HTR-8/SVneo (cell line): ENCODE data around the gene AGFG1.
A peak's percentile ranks its signal among the peaks of the same experiment; 100 is the strongest.

Experiments
- DNase-seq: peaks from one replicate; pipeline ENCODE4 v3.0.0; 2011; ENCODE audit warnings: low spot score, mixed read lengths; ENCODE audit not compliant: insufficient read length
- FAIRE-seq: peaks from 2 replicates; lab custom pipeline; 2011; peaks lifted over from hg19 to GRCh38; lab: Jason Lieb, UNC

Gene AGFG1, protein sequence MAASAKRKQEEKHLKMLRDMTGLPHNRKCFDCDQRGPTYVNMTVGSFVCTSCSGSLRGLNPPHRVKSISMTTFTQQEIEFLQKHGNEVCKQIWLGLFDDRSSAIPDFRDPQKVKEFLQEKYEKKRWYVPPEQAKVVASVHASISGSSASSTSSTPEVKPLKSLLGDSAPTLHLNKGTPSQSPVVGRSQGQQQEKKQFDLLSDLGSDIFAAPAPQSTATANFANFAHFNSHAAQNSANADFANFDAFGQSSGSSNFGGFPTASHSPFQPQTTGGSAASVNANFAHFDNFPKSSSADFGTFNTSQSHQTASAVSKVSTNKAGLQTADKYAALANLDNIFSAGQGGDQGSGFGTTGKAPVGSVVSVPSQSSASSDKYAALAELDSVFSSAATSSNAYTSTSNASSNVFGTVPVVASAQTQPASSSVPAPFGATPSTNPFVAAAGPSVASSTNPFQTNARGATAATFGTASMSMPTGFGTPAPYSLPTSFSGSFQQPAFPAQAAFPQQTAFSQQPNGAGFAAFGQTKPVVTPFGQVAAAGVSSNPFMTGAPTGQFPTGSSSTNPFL

DNA sequence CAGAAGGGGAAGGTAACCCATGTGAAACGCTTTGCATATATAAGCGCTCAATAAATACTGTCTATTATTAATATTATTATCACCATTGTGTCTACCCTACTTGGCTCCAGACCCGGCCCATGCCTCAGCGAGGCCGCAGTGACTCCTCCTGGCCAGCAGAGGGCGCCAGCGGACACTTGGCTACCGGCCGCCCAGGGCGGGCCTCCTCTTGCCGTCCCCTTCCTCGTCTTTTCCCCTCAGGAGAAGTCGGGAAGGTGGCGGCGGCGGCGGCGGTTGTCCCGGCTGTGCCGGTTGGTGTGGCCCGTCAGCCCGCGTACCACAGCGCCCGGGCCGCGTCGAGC, at the start of gene AGFG1:
Gene AGFG1, plus strand, starts transcription at position 233 of the 341 bp plus-strand sequence. CDS start 266 bp downstream, outside the sequence.
- FAIRE-seq (no peak), DNase-seq (peak; percentile 90)

DNA sequence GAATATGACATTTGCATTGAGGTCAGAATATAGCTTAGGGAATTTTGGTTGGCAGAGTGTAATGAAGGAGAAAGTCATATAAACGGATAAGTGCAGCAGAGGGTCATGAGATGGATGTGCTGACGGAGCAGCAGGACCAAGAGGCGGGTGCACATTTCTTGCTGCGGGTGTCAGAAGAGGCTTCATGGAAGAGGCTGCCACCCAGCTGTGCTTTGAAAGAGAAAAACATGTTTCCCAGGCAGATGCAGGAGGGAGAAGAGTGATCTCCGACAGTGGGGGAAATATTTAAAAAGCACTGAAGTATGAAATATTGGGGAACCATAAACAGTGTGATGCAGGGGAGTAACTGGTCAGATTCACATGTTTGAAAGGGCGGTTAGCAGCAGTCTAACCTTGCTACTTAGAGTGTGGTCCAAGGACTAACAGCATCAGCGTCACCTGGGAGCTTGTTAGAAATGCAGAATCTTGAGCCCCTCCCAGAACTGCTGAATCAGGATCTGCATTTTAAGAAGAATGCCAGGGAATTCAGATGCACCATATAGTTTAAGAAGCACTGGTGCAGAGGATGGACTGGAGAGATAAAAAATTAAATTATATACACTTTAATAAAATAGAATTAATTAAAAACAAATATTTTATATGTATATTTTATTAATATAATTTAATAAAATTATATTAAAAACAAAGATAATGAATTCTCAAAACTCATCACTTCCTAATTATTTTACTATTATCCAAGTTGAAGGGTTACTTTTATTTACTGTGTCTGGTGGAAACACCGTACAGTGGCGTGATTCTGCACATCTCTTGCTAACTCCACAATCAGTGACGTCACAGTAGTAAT, 48.1 kb upstream of the AGFG1 start:
- FAIRE-seq, result no peak
- DNase-seq, result no peak

DNA sequence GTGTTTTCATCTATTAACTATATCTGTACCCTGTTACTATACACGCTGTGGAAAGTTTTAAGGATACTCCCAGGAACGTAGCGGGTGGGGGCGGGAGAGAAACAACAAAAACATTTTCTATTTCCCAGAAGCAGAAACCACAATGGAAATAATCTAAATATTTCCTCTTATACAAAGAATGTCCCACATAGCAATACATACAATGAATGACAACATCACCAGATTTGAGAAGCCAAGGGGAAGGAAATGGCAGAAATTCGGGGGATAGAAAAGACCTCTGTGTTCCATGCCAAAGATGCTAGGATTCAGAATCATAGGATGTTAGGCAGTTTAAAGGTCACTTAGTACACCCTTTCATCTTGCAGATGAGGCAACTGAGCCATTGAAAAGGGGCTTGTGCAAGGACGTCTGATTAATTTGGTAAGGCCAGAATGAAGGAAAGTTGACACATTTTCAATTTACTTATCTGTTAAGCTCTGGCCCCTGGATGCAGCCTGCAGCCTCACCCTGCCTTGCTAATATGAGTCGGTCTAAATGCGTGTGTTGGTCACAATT, 43.1 kb upstream of the AGFG1 start:
- DNase-seq, result no peak
- FAIRE-seq, result no peak

DNA sequence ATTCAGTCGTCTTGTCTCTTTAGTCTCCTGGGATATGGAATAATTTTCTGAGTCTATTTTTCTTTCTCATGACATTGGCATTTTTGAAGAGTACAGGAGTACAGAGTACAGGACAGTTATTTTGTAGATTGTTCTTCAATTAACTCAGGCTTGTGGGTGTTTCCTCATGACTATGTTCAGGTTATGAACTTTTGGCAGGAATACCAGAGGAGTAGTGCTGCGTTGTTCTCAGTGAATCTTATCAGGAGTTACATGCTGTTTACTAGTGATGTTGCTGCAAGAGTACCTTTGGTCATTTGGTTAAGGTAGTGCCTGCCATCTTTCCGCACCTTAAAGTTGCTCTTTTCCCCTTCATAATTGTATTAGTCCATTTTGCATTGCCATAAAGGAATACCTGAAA, 41.3 kb upstream of the AGFG1 start:
- FAIRE-seq (no peak), DNase-seq (no peak)

DNA sequence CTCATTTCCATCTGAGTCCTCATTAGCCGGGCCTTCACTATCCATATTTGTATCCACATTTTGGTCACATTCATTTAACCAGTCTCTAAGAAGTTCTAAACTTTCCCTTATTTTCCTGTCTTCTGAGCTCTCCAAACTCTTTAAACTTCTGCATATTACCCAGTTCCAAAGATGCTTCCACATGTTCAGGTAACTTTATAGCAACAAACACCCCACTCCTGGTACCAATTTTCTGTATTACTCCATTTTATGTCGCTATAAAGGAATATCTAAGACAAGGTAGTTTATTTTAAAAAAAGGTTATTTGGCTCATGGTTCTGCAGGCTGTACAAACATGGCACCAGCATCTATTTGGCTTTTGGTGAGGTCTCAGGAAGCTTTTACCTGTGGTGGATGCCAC, 38.8 kb upstream of the AGFG1 start:
- FAIRE-seq (no peak), DNase-seq (no peak)

DNA sequence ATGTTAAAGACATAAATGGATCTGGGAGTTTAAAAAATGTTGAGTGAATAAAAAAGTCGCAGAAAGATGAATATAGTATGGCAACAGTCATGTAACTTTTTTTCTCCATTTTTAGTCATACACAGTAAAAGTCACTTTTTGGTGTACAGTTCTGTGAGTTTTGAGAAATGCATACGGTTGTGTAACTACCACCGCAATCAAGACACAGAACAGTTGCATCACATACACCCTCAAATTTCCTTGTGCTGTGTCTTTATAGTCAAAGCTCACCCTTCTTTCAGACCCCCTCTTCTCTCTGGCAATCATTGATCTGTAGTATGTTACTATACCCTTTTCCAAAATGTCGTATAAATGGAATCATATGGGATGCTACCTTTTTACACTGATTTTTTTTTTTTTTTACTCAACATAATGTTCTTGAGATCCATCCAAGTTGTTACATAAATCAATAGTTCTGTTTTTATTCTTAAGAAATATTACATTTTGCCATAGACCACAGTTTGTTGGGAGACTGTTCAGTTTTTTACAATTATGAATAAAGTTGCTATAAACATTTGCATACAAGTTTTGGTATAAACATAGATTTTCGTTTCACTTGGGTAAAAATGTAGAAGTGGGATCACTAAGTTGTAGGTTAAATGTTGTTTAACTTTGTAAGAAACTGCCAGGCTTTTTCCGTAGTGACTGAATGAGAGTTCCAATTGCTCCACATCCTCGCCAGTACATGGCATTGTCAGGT, 35.4 kb upstream of the AGFG1 start:
- FAIRE-seq (no peak), DNase-seq (no peak)

DNA sequence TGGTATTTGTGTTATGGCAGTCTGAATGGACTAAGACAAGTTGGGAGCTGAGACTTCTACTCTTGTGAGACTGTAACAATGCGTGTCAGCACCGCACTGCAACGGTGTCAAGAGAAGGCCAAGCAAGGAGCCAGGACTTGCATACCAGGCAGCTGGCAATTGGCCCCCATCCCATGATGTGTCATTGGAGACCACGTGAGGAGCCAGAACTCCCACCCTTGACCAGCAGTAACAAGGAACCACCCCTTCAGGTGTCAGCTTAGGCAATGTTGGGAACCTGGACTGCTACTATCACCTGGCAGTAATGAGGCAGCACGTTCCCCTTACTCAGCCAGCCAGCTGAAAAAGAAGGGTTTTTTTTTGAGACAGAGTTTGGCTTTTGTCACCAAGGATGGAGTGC, 32.7 kb upstream of the AGFG1 start:
- FAIRE-seq, result no peak

DNA sequence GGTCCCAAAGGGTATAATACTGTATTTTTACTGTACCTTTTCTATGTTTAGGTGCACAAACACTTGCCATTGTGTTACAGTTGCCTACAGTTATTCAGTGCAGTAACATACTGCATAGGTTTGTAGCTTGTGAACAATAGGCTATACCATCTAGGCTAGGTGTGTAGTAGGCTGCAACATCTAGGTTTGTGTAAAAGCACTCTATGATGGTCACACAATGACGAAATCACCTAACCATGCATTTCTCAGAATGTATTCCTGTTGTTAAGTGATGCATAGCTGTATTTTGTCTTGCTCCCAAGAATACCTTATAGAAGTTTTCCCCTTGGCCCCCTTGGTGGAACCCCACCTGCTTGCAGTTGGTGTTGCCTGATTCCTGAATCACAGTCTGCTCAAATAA, 29.3 kb upstream of the AGFG1 start:
- DNase-seq, result no peak
- no peak for FAIRE-seq

More for the DNA sequence above, 32.7 kb upstream of the AGFG1 start:
- DNase-seq, result no peak

DNA sequence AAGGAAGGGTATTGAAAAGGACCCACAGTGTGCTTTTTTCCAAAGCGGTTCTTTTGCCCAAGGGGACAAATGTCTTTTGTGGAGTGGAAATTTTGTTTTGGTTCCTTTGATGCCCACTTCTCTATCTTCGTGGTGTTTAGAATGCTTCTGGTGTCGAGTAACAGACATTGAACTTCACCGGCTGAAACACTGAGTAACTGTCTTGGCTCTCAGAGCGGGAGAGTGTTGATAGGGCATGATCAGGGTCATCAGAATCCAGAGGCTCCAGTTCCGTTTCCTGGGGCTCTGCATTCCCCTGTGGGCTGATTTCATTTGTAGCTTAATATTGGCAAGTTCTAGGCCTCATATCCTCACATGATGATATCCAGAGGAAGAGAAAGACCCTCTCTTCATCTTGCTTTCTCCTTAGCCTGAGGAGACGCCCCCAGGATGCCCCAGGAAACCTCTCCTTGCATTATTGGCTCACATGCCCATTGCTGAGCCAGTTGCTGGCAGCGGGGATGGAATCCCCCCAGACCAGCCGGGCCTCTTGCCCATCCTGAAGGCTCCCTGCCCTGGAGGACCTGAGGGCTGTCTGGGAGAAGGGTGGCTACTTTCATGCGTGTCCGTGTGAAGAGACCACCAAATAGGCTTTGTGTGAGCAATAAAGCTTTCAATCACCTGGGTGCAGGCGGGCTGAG, 27.9 kb upstream of the AGFG1 start:
- FAIRE-seq (no peak), DNase-seq (no peak)

DNA sequence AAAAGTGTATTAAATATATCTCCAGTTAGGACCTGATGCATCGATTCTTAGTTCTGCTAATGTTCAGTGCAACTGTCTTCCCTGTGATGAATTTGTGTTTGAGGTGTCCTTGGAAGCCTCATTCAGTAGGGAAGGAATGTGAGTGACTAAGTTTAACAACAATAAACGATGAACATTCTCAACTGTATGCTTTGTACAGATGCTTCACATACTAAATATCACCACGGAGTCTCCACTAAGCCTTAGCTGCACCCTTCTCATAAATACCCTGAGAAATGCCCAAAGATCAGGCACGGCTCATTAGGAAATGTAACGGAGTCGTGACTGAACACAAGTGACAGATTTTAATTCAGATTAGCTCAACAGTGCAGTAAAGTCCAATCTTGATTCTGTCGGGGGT, 24.4 kb upstream of the AGFG1 start:
- FAIRE-seq (peak; percentile 20), DNase-seq (peak; percentile 38)

DNA sequence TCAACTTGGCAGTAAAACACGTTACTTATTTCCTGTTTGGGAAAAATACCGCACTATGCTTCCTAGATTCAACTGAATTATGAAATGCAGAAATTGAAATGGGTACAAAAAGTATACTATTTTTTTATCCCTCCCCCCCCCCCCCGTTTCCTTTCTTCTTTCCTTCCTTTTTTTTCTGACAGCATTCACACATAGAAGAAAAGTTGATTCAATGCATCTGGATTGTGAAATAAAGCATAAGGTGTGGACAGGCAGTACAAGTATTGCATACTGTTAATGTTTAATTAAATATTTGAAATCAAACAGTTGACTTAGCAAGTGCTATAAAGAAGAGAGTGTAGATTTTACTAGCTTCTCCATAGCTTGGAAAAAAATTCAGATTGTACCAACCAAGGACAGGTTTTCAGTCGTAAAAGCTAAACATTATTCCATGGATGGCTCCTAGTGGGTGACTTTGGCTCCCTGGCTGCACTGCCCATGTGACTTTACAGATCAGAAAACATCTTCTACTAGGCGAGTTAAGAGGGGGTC, 21.6 kb upstream of the AGFG1 start:
- FAIRE-seq, result no peak

DNA sequence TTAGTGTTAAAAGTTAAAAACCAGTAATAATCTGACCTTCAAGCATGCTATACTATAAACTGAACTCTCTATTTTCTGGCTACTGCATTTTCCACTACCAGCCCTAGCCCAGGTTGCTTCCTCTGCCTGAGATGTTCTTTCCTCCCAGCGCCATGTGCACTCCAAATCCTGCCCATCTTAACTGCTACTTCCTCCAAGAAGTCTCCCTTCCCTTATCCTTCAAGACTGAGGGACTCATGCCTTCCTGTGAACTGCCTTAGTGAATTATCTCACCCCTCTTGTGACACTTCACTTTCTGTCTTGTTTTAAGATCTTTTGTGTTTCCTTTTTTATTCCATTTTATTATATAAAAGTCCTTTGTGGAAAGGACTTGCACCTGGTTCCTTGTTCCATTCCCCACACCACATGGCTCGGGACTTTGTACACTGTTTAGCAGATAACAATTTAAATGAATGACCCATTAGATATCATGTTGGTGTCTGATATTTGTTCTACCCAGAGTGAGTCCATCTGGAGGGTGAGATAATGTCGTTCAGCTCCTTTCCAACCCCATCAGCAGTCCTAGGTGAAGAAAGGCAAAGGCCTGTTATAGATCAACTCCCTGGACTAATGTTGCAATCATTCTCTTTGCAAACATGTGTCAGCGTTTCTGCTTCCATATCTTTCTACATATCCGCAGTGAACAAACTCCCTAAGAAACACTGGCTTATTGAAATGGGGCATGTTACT, 20.9 kb upstream of the AGFG1 start:
- DNase-seq, result no peak
- no peak for FAIRE-seq

More for the DNA sequence above, 21.6 kb upstream of the AGFG1 start:
- DNase-seq, result no peak

DNA sequence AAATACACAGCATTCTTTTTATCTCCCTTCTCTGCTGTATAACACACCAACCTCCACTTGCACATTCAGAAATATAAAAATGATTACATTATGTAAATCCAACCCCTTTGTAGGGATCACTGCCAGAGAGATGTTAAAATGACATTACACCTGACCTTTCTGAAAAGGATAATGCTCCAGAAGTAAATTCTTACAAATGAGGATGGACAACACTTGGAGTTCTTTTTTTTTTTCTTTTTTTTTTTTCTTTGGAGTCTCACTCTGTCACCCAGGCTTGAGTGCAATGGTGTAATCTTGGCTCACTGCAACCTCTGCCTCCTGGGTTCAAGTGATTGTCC, 20.3 kb upstream of the AGFG1 start:
- DNase-seq, result no peak
- no peak for FAIRE-seq

DNA sequence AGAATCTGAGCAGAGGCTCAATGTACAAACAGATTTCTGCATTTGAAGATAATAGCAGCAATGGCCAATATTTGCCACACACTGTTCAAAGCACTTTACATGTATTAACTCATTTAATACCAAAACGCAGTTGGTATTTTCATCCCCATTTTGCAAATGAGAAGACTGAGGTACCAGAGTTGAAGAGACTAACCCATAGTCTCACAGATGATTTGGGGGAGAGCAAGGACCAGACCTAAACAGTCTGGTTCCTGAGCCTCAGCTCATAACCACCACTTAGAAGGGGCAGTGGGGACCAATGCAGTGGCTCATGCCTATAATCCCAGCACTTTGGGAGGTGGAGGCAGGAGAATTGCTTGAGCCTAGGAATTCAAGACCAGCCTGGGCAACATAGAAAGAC, 18.1 kb upstream of the AGFG1 start:
- no peak for DNase-seq
- no peak for FAIRE-seq

DNA sequence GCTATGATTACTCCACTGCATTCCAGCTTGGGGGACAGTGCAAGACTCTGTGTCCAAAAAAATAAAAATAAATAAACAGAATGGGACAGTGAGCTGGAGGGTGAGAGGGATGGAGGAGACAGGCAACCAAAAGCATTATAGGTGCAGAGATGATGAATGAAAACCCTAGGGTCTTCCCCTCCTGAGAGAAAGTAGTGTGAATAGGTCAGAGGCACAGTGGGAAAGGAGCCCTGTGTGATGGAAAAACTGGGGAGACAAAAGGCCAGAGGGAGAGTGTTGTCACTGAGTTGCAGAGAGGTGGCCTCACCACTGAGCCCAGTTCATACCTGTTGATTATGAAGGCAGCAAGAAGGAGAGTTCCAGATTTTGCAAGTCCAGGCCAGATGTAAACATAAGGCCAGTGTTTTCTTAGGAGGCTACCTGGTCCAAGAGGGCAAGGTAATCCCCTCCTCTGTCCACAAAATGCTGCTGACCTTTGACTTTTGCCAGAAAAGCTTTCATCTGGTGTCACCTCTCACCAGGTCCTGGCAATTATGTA, 17.6 kb upstream of the AGFG1 start:
- FAIRE-seq, result no peak

DNA sequence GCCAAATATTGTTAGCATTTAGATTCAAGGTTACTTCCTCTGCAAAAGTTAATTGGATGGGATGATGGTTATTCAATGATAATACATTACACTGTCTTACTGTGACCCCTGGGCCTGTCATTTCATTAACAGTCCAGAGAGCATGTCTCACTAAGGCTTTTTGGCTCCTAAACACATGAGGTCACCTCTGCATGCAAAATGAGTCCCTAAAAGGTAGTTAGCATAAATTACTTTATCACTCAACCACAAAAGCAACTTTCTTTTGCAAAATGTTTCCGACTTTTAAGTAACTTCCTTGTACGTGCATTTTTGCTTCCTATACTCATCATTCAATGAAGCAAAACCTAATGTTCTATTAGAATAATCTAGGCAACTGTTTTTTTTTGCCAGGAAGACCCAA, 16.8 kb upstream of the AGFG1 start:
- DNase-seq (no peak), FAIRE-seq (no peak)

More for the DNA sequence above, 17.6 kb upstream of the AGFG1 start:
- DNase-seq, result no peak

DNA sequence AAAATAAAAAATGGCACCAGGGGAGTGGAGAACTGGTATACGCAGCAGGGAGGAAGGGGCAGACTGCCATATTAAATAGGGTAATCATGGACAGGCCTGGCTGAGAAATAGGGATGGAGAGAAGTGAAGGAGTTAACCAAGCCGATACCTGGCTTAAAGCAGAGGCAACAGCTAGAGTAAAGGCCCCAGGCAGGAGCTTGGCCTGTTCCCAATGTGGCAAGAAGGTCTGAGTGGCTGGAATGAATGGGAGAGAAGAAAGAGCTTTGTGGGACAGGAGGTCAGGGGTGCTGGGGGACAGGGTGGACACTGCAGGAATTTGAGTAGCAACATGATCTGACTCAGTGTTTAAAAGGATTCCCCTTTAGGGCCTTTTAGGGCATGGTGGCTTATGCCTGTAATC, 15.9 kb upstream of the AGFG1 start:
- FAIRE-seq (no peak), DNase-seq (no peak)

DNA sequence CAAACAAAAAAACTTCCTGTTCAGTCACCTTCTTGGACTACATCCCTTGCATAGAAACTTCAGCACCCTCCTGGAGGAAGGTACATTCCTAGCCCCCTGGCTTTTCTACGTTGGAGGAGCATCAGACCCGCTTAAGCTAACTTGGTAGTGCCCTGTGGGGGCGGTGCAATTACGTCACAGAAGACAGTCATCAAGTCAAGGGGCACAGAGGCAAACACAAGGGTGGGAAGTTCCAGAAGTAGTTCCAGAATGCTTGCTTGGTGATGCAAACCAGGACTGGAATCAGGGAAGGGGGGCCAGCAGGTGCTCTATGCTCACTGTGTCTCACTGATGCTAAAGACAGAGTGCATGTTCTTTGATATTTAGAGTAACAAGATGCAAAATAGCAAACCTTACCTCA, 15.2 kb upstream of the AGFG1 start:
- FAIRE-seq, result no peak
- DNase-seq, result no peak

DNA sequence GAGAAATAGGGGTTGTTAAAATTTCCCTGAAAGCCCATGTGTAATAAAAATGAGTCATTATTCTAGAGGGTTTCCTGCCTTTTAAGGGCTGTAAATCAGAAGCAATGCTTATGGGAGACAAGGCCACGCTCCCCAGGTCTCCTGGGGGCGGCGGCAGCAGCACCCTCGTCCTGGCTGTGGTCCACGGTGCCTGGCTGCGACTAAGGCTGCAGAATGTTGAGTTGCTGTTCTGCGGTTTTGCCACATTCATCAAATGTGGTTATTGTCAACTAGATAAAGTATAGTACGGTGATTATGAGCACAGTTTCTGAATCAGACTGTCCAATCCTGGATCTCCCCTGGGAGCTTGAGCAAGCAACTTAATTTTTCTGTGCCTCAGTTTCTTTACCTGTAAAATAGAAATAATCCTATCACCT, 11.9 kb upstream of the AGFG1 start:
- DNase-seq, result peak; percentile 77
- peak; percentile 80 for FAIRE-seq
